HepG2 (cell line): ENCODE results near the gene OR2T2. TPM values are rescaled to one million over a fixed set of nuclear protein-coding genes. Genes with fewer than 3 reads are reported as not detected.

Experiments used
- HNRNPLL ChIP-seq: fragments of 200-400 bp; formaldehyde crosslinking; IDR thresholded peaks from 2 replicates; pipeline ENCODE4 v1.6.1; 2017; ENCODE audit warnings: mild to moderate bottlenecking, low read depth, low read length; ENCODE audit not compliant: poor library complexity, severe bottlenecking
- IKZF5 ChIP-seq: IDR thresholded peaks from 2 replicates; pipeline ENCODE4 v1.6.1; 2018; ENCODE audit warnings: missing genetic modification reagents, mild to moderate bottlenecking, missing compliant biosample characterization
- ONECUT2 ChIP-seq: sonication (generic); formaldehyde crosslinking; IDR thresholded peaks from 2 replicates; pipeline ENCODE4 v1.4.0; 2020; ENCODE audit warnings: missing genetic modification reagents
- polyA plus RNA-seq, 8 experiments: library from polyadenylated mRNA; depleted of rRNA in 3 of 8; stranded (reverse) in 7 of 8; unstranded in 1 of 8; fragments of >200 nt; fragmentation: Illumina TruSeq in 4 of 8; extraction: Trizol in 4 of 8; gene quantifications; 2 replicates each; pipeline versions ENCODE4 v1.2.1 to v1.2.3, GENCODE V29; 2011 to 2016; ENCODE audit warnings: low read depth in 4 of 8, missing spikeins in 1 of 8, mixed read lengths in 1 of 8; ENCODE audit not compliant: insufficient read depth in 1 of 8
- total RNA-seq, 5 experiments: library from RNA; depleted of rRNA; stranded (reverse); fragments of >200 nt; fragmentation: Illumina TruSeq; extraction: Trizol; gene quantifications; 2 replicates each; pipeline ENCODE4 v1.2.3, GENCODE V29; 2016; ENCODE audit warnings: low read depth in 1 of 5
- TF ChIP-seq, protein P1 (sequence below): sonication (generic); formaldehyde crosslinking; IDR thresholded peaks from 2 replicates; pipeline ENCODE4 v1.4.0; 2020; ENCODE audit warnings: low read depth, missing genetic modification reagents
- TF ChIP-seq, protein P2 (sequence below): IDR thresholded peaks from 2 replicates; pipeline ENCODE4 v1.6.1; 2016; ENCODE audit warnings: missing compliant biosample characterization, missing genetic modification reagents, borderline replicate concordance
- TF ChIP-seq, protein P3 (sequence below): sonication (generic); formaldehyde crosslinking; IDR thresholded peaks from 2 replicates; pipeline ENCODE4 v1.4.0; 2020; ENCODE audit warnings: missing genetic modification reagents, borderline replicate concordance

Gene OR2T2
- total and polyA plus RNA-seq, 2 of the 13 experiments (the other 11 are each of a cell fraction or from before 2014, with no cell fraction given): not detected

DNA sequence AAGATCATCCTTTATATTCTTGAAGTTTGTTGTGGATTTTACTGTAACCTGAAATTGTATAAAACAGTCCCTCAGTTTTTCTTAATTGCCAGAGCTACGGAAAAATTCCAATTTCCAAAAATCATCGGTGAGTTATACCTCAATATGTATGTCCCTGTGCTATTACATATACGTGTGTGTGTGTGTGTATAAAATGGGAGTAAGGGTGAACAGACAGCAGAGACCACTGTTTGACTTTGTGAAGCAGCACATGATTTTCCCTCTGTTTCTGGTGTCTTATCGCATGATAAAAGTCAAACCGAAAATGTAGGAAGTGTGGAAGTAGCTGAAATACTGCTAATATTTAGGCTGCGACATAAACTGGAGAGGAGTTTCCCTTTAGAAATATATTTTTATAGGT lies 41.4 kb upstream of the OR2T2 start (continued):
- TF ChIP-seq, protein P1, sequence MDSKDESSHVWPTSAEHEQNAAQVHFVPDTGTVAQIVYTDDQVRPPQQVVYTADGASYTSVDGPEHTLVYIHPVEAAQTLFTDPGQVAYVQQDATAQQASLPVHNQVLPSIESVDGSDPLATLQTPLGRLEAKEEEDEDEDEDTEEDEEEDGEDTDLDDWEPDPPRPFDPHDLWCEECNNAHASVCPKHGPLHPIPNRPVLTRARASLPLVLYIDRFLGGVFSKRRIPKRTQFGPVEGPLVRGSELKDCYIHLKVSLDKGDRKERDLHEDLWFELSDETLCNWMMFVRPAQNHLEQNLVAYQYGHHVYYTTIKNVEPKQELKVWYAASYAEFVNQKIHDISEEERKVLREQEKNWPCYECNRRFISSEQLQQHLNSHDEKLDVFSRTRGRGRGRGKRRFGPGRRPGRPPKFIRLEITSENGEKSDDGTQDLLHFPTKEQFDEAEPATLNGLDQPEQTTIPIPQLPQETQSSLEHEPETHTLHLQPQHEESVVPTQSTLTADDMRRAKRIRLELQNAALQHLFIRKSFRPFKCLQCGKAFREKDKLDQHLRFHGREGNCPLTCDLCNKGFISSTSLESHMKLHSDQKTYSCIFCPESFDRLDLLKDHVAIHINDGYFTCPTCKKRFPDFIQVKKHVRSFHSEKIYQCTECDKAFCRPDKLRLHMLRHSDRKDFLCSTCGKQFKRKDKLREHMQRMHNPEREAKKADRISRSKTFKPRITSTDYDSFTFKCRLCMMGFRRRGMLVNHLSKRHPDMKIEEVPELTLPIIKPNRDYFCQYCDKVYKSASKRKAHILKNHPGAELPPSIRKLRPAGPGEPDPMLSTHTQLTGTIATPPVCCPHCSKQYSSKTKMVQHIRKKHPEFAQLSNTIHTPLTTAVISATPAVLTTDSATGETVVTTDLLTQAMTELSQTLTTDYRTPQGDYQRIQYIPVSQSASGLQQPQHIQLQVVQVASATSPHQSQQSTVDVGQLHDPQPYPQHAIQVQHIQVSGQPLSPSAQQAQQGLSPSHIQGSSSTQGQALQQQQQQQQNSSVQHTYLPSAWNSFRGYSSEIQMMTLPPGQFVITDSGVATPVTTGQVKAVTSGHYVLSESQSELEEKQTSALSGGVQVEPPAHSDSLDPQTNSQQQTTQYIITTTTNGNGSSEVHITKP (CRISPR knock-in tag): no peak
- TF ChIP-seq, protein P2, sequence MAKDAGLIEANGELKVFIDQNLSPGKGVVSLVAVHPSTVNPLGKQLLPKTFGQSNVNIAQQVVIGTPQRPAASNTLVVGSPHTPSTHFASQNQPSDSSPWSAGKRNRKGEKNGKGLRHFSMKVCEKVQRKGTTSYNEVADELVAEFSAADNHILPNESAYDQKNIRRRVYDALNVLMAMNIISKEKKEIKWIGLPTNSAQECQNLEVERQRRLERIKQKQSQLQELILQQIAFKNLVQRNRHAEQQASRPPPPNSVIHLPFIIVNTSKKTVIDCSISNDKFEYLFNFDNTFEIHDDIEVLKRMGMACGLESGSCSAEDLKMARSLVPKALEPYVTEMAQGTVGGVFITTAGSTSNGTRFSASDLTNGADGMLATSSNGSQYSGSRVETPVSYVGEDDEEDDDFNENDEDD (CRISPR knock-in tag): no peak
- TF ChIP-seq ONECUT2 (CRISPR knock-in tag) (no peak), HNRNPLL (no peak), IKZF5 (CRISPR knock-in tag) (no peak)
- TF ChIP-seq, protein P3, sequence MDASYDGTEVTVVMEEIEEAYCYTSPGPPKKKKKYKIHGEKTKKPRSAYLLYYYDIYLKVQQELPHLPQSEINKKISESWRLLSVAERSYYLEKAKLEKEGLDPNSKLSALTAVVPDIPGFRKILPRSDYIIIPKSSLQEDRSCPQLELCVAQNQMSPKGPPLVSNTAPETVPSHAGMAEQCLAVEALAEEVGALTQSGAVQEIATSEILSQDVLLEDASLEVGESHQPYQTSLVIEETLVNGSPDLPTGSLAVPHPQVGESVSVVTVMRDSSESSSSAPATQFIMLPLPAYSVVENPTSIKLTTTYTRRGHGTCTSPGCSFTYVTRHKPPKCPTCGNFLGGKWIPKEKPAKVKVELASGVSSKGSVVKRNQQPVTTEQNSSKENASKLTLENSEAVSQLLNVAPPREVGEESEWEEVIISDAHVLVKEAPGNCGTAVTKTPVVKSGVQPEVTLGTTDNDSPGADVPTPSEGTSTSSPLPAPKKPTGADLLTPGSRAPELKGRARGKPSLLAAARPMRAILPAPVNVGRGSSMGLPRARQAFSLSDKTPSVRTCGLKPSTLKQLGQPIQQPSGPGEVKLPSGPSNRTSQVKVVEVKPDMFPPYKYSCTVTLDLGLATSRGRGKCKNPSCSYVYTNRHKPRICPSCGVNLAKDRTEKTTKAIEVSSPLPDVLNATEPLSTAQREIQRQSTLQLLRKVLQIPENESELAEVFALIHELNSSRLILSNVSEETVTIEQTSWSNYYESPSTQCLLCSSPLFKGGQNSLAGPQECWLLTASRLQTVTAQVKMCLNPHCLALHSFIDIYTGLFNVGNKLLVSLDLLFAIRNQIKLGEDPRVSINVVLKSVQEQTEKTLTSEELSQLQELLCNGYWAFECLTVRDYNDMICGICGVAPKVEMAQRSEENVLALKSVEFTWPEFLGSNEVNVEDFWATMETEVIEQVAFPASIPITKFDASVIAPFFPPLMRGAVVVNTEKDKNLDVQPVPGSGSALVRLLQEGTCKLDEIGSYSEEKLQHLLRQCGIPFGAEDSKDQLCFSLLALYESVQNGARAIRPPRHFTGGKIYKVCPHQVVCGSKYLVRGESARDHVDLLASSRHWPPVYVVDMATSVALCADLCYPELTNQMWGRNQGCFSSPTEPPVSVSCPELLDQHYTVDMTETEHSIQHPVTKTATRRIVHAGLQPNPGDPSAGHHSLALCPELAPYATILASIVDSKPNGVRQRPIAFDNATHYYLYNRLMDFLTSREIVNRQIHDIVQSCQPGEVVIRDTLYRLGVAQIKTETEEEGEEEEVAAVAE (CRISPR knock-in tag): no peak
